Measurements from ENCODE around the gene IQCC.

GRCh38 chr1:32216566-32216965 lies 11.1 kb downstream of the IQCC start:
- TF ChIP-seq CREB1 (IDR thresholded peaks at IDR 0.05; ENCODE audit: low read depth) (no peak), FOXM1 (IDR thresholded peaks at IDR 0.05; ENCODE audit: borderline replicate concordance, low read depth) (no peak), TCF12 (IDR thresholded peaks at IDR 0.05; ENCODE audit: low read depth) (no peak), EP300 (IDR thresholded peaks at IDR 0.05; ENCODE audit: borderline replicate concordance) (no peak)

Measured in Ishikawa (cell line).